ENCODE data around the gene RERE. TPM values are rescaled to one million over a fixed set of nuclear protein-coding genes. Genes with fewer than 3 reads are reported as not detected.
"Not testable (repeated sequence)": the region's sequence is repeated elsewhere in the genome, so short reads cannot be mapped to it uniquely, and the experiment has no call there.

The RERE gene
- total RNA-seq, 1 donor from 2014 or later = 215 TPM

DNA sequence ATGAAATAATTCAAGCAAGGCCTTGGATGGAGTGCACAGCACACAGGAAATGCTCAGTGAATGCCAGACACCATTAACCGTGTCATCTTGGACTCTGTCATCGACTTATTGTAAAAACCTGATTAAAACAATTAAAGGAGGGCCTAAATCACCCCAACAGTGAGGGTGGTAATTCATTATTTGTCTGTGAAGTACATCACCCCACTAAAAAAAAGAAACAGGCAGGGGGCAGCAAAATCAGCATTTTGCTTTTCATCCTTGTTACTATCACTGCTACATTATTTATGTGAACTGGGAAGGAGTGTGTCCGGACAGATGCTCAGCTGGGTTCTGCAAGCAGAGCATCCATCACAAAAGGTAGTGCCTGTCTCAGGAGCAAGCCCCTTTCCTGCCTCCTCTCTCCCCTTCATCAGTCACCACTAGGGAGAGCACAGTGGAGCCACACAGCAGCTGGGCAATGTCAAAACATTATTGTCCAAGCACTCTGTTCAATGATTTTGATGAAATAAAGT, 98.5 kb downstream of the RERE start:
- no peak for DNase-seq (ENCODE audit: low spot score)

GRCh38 chr1:8717148-8717547, 100.3 kb downstream of the RERE start:
- DNase-seq (ENCODE audit: low spot score) = no peak

- no peak for DNase-seq (ENCODE audit: low spot score)
Measured at GRCh38 chr1:8716238-8716637, 101.2 kb downstream of the RERE start.

DNA sequence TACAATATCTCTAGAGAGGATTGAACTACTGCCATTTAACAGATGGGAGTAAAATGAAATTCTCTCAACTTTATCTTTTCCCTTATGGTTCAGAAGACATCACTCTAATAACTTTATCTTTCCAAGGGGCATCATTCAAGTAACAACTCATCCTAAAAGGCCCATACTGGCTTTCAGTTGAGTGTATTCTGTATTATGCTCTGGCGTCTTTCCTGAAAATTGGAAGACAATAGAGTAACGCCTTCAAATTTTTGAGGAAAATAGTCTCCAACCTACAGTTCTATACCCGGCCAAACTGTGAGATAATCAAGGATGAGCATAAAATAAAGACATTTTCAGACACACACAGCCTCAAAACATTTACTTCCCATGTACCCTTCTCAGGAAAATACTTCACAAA, 103.3 kb downstream of the RERE start:
- DNase-seq (ENCODE audit: low spot score) = no peak

DNA sequence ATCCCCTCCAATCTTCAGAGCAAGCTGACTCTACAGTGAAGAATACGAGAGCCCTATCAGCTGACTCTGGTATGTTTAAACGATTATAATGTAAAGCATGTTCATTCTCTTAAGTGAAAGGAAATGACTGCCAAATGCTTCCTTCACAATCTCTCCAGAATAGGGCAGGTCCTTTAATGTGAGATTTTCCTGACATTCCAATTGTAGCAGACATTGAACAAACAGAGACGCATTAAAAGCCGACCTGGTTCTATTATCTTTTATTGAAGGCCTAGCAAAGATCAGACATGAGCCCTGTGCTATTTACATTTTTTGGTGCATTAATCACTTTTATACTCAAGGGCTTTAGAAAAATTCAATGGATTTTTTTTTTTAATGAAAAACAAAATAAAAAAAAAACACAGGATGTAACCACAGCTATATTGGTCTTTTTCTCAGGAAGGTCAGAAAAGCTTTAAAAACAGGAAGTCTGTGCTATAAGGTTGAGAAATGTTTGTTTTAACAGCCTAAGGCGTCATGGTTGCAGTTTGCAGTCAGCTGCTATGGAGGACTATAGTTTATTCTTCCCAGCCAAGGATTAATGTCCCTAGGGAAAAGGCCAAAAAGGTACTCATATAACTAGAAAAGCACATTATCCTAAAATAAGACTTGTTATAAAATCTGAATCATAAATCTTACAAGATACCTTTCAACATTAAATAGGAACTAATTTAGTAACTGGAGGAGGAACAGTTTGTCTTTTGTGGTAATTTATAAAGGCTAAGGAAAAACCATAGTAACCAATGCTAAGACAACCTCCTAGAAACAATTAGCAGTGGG, 104.8 kb downstream of the RERE start:
- no peak for DNase-seq (ENCODE audit: low spot score)

GRCh38 chr1:8711873-8712412, 105.5 kb downstream of the RERE start:
- DNase-seq (ENCODE audit: low spot score) = no peak

- DNase-seq (ENCODE audit: low spot score) = no peak
Measured at GRCh38 chr1:8711151-8711550, 106.3 kb downstream of the RERE start.

DNA sequence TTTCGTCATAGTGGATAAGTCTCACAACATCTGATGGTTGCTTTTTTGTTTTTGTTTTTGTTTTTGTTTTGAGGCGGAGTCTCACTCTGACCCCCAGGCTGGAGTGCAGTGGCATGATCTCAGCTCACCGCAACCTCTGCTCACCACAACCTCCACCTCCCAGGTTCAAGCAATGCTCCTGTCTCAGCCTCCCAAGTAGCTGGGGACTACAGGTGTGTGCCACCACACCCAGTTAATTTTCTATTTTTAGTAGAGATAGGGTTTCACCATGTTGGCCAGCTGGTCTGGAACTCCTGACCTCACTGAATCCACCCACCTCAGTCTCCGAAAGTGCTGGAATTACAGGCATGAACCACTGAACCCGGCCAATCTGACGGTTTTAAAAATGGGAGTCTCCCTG, 109.2 kb downstream of the RERE start:
- DNase-seq (ENCODE audit: low spot score) = no peak

DNA sequence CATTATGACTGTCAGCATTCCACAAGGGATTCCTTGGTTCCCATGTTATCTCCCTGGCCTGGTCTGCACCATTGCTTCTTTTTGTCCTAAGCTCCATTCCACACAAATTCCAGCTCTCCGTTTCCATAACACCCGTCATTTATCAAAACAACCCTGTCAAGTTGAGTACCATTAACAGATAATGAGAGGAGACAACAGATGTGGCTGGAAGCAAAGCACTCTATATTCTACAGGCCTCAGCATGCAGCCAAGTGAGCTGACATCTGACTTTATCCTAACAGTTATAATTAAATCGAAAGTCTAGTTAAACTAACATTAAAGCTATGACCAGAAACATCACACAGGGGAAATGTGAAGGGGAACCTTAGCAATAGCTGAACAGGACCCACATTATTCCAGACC, 110.4 kb downstream of the RERE start:
- DNase-seq (ENCODE audit: low spot score) = no peak

DNA sequence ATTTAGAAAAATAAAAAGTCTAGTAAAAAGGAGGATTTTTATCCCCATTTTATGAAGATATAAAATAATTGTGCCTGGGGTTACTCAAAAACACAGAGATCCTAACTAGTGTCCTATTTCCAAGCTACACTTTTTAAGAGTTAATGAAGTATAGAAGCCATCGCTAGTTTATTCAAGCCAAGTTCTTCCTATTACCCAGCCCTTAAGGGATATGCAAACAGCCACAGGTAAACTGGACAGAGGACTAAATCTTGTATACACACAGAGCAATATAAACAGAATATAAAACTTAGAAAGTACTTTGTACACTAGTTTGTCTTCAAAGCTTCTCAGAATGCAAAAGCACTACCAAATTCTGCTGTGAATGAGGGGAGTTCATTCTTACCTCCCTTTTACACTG, 111.1 kb downstream of the RERE start:
- no peak for DNase-seq (ENCODE audit: low spot score)

GRCh38 chr1:8704866-8705506, 112.5 kb downstream of the RERE start:
- no peak for DNase-seq (ENCODE audit: low spot score)

DNA sequence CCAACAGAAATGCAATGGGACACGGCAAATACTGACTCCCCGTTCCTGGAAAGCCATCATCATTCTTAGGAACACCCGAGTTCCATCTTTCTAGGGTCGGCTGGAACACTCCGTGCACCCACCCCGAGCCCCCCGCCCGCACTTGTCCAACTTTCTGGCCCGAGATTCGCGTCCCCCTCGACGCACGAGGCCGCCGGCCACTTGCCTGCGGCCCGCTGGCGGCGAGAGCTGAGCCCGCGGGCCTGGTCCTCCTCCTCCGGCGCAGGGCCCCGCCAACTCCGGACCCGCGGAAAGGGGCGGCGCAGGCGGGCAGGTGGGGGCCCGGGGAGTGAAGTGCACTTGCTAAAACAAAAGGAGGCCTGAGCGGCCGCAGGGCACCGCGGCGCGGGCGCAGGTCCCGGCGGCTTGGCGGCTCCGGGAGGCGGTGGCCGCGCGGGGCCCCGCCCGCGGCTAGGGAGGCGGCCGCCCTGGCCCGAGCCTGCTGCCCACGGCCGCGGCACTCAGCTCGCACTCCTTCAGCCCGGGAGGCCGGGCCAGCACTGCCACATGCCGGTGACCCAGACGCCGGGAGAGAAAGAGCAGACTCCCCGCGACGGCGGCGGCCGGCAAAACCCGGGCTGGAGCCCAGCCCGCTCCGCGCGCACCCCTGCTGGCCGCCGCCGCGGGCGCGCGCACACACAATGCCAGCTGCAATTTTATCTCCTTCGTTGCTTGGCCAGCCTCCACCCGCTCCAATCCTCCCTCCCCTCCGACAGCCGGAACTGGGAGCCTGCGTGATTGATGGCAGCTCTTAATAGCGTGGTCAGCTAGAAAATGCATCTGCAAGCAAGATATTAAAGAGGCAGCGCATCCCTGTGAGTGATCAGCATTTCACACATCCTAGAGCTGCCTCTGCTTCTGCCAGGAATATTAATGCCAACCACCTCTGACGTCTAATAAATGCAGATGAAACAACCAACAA, 114.3 kb downstream of the RERE start:
- peak; percentile 90 for DNase-seq (ENCODE audit: low spot score)

- no peak for DNase-seq (ENCODE audit: low spot score)
Measured at GRCh38 chr1:8702472-8702849, 115.0 kb downstream of the RERE start.

- no peak for DNase-seq (ENCODE audit: low spot score)
Measured at GRCh38 chr1:8701794-8702471, 115.5 kb downstream of the RERE start.

DNA sequence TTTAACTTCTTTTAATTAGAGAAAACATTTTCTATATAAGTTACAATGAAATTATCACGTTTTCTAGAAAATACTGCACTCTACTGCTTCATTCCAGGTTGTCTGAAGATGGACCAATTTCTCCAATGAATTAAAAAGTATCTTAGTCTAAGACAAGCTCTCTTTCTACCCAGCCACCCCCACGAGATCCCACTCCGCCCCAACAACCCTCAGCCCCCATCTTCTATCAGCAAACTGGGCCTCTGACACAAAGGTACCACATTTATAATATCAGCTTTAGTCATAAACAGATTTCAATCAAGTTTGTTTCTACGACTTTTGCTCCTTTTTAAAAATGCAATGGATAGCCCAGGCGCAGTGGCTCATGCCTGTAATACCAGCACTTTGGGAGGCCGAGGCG, 117.8 kb downstream of the RERE start:
- no peak for DNase-seq (ENCODE audit: low spot score)

- DNase-seq (ENCODE audit: low spot score) = no peak
Measured at GRCh38 chr1:8698937-8699447, 118.4 kb downstream of the RERE start.

DNA sequence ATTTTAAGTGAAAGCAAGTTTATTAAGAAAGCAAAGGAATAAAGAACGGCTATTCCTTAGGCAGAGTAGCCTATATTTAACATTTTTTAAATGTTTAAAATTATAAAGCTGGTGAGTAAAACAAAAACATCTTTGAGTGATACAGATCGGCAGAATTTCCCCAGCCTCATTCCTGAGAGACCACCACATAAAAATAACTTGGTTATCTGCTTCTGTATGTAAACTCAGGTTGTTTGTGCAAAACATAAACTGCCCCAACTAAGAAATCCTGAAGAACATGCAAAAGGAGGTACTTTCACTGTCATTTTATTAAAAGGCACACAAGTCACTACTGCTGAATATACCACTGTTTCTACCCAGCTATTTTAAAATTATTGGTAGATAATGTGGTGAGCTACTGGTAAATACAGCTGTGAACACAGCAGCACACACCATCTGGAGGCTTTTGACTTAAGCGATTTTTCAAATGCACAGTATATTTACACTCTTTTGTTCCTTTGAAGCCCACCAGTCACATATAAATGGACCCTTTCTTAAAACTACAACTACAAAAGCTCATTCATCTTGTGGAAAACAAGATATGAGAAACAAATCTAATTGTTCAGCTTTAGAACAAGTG, 119.3 kb downstream of the RERE start:
- no peak for DNase-seq (ENCODE audit: low spot score)

DNA sequence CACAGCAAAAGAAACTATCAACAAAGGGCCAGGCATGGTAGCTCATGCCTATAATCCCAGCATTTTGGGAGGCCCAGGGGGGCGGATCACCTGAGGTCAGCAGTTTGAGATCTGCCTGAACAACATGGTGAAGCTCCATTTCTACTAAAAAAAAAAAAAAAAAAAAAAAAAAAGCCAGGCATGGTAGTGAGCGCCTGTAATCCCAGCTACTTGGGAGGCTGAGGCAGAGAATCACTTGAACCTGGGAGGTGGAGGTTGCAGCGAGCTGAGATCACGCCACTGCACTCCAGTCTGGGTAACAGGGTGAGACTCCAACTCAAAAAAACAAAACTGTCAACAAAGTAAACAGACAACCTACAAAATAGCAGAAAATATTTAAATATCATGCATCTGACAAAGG, 122.0 kb downstream of the RERE start:
- DNase-seq (ENCODE audit: low spot score) = not testable (repeated sequence)

DNA sequence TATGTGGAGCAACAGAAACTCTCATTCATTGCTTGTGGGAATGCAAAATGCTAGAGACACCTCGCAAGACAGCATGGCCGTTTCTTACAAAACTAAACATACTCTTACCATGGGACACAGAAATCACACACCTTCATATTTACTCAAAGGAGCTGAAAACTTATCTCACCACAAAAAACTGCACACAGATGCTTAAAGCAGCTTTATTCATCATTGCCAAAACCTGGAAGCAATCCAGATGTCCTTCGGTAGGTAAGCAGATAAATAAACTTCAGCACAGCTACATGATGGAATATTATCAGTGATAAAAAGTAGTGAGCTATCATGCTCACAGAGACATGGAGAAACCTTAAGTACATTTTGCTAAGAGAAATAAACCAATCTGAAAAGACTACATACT, 124.3 kb downstream of the RERE start:
- no peak for DNase-seq (ENCODE audit: low spot score)

DNA sequence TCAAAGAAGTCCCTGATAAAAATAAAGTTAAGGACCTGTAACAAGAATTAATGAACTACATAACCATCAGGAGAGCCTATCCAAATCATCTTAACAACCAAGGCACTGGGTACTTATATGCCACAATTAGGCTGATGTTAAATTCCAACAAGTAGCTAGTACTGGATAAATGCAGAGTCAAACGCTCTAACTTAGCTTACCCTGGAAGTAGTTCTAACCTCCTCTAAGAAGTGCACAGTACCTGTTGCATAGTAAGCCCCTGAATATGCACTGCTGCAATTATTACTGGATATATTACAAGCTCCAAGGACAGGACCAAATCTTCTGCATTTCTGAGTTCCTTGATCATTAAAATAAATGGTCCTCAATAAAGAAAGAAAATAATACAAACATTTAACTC, 125.8 kb downstream of the RERE start:
- DNase-seq (ENCODE audit: low spot score) = no peak

- DNase-seq (ENCODE audit: low spot score) = no peak
Measured at GRCh38 chr1:8690253-8690525, 127.3 kb downstream of the RERE start.
